HUES6 (cell line): ENCODE measurements around the gene AFG1L.
"Not testable (repeated sequence)": the region's sequence is repeated elsewhere in the genome, so short reads cannot be mapped to it uniquely, and the experiment has no call there.

Experiments
- H3K27ac ChIP-seq: 2 replicates; pipeline ENCODE4 v1.7.0; 2013; ENCODE audit warnings: low read depth, mild to moderate bottlenecking, low read length, inconsistent platforms
- H3K27me3 ChIP-seq: 2 replicates; pipeline ENCODE4 v1.6.1; 2013; ENCODE audit warnings: low read length; ENCODE audit not compliant: control insufficient read depth, insufficient read depth
- H3K36me3 ChIP-seq: 2 replicates; pipeline ENCODE4 v1.6.1; 2013; ENCODE audit warnings: low read length; ENCODE audit not compliant: control insufficient read depth, insufficient read depth
- H3K4me1 ChIP-seq: 2 replicates; pipeline ENCODE4 v1.6.1; 2013; ENCODE audit warnings: low read length; ENCODE audit not compliant: control insufficient read depth, insufficient read depth
- H3K4me3 ChIP-seq: 2 replicates; pipeline ENCODE4 v1.5.1; 2013; ENCODE audit warnings: low read depth, low read length
- H3K9ac ChIP-seq: one replicate; pipeline ENCODE4 v1.6.1; 2013; ENCODE audit warnings: mild to moderate bottlenecking, low read length
- H3K9me3 ChIP-seq: 2 replicates; pipeline ENCODE4 v1.6.1; 2013; ENCODE audit warnings: low read depth, low read length; ENCODE audit not compliant: control insufficient read depth, insufficient read depth

Gene AFG1L

GRCh38 chr6:108321253-108321747 is 26.4 kb downstream of the AFG1L start:
- Histone ChIP-seq H3K27me3 (no peaks in the 10 kb centered on the region), H3K9me3 (no peaks in the 10 kb centered on the region), H3K27ac (no peak overlapping the region), H3K4me1 (no peaks in the 10 kb centered on the region), H3K9ac (no peak overlapping the region), H3K4me3 (no peak overlapping the region), H3K36me3 (no peaks in the 10 kb centered on the region)

GRCh38 chr6:108322728-108323127 is 27.9 kb downstream of the AFG1L start:
- no peak overlapping the region for H3K27ac ChIP-seq
- no peaks in the 10 kb centered on the region for H3K9me3 ChIP-seq
- H3K36me3 ChIP-seq: peaks cover 4% of the 10 kb centered on the region; the same call in 1 of the 2 replicates
- H3K9ac ChIP-seq: no peak overlapping the region
- H3K4me1 ChIP-seq: no peaks in the 10 kb centered on the region
- no peak overlapping the region for H3K4me3 ChIP-seq
- no peaks in the 10 kb centered on the region for H3K27me3 ChIP-seq

DNA sequence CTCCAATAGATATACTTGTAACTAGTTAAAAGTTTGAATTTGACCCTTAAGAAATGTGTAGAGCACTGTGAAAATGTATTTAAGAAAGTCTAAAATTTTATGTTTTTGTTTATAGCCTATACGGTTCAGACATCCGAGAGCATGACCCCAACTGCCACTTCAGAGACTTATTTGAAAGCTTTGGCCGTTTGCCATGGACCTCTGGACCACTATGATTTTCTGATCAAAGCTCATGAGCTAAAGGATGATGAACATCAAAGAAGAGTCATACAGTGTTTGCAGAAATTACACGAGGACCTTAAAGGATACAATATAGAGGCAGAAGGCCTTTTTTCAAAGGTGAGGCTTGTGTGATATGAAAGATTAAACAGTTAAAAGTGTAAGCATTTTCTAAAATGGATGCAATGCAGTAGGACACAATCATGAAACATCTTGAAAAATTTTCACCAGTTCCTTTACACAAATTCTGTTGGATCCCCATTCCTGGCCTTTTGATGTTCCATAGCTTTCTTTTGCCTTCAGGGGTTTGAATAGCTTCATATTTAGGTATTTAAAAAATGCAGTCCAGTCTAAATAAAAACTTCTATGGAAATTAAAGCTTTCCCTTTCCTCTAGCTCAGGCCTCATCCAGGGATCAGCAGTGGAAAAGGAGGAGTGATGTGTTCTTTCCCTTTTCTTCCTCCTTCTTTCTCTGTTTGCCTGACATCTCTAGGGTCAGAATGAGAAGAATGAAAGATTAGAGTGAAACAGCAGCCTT is 29.0 kb downstream of the AFG1L start:
- Histone ChIP-seq H3K9ac (no peak overlapping the region), H3K4me3 (no peak overlapping the region), H3K27me3 (no peaks in the 10 kb centered on the region), H3K27ac (no peak overlapping the region), H3K9me3 (no peaks in the 10 kb centered on the region), H3K4me1 (no peaks in the 10 kb centered on the region), H3K36me3 (peaks cover 5% of the 10 kb centered on the region; the same call in 1 of the 2 replicates)

DNA sequence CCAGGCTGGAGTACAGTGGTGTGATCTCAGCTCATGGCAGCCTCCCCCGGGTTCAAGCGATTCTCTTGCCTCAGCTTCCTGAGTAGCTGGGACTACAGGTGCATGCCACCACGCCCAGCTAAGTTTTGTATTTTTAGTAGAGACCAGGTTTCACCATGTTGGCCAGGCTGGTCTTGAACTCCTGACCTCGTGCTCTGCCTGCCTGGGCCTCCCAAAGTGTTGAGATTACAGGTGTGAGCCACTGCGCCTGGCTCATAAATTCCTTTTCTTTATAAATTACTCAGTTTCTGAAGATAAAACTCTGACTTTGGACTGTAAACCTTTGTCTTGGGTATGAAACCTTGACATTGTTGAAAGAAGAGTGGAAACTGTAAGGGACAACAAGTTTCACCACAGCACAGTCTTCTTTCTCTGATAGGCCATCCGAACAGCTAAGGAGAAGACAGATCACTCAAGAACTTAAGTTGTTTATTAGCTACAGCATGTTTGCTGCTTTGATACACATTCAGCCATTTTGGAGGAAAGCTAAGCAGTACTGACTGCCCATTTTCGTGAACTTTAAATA is 35.4 kb downstream of the AFG1L start:
- not testable (repeated sequence) for H3K4me3 ChIP-seq, H3K4me1 ChIP-seq, H3K27ac ChIP-seq, H3K9me3 ChIP-seq, H3K36me3 ChIP-seq, H3K9ac ChIP-seq, H3K27me3 ChIP-seq

DNA sequence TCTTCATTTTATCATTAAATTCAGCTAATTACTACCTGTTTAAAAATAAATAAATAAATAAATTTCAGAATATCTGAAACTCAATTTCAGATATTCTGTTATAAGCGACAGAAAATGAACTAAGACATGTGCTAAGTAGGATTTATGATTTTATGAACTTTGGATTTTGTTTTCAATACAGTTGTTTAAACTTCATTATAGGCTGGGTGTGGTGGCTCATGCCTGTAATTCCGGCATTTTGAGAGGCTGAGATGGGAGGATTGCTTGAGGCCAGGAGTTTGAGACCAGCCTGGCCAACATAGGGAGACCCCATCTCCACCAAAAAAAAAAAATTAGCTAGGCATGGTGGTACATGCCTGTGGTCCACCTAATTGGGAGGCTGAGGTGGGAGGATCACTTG is 36.0 kb downstream of the AFG1L start:
- Histone ChIP-seq H3K27ac (no peak overlapping the region), H3K4me1 (no peaks in the 10 kb centered on the region), H3K27me3 (no peaks in the 10 kb centered on the region), H3K9me3 (no peaks in the 10 kb centered on the region), H3K36me3 (peaks cover 5% of the 10 kb centered on the region; the same call in 1 of the 2 replicates), H3K9ac (no peak overlapping the region), H3K4me3 (no peak overlapping the region)

- Histone ChIP-seq H3K27ac (no peak overlapping the region), H3K4me3 (no peak overlapping the region), H3K9ac (no peak overlapping the region), H3K9me3 (no peaks in the 10 kb centered on the region), H3K36me3 (peaks cover 5% of the 10 kb centered on the region; the same call in 1 of the 2 replicates), H3K4me1 (no peaks in the 10 kb centered on the region), H3K27me3 (no peaks in the 10 kb centered on the region)
These were observed 37.1 kb downstream of the AFG1L start for GRCh38 chr6:108331982-108332381.

- no peaks in the 10 kb centered on the region for H3K36me3 ChIP-seq
- H3K27me3 ChIP-seq: no peaks in the 10 kb centered on the region
- H3K9me3 ChIP-seq: no peaks in the 10 kb centered on the region
- H3K27ac ChIP-seq: no peak overlapping the region
- H3K4me1 ChIP-seq: no peaks in the 10 kb centered on the region
- H3K9ac ChIP-seq: no peak overlapping the region
- no peak overlapping the region for H3K4me3 ChIP-seq
These were observed 42.1 kb downstream of the AFG1L start for GRCh38 chr6:108336971-108337370.

DNA sequence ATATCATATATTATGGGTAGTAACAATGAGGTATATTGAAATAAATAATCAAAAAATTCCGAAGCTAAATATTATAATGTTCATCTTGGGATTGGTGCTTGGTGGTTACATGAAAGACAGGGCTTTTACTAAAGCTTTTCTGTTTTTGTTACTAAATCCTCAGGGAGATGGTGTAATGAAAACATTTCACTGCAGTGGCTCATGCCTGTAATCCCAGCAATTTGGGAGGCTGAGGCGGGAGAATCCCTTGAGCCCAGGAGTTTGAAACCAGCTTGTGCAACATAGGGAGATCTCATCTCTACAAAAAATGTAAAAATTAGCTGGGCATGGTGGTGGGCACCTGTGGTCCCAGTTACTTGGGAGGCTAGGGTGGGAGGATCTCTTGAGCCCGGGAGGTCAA is 42.9 kb downstream of the AFG1L start:
- Histone ChIP-seq H3K27ac (no peak overlapping the region), H3K9ac (no peak overlapping the region), H3K4me1 (no peaks in the 10 kb centered on the region), H3K9me3 (no peaks in the 10 kb centered on the region), H3K36me3 (no peaks in the 10 kb centered on the region), H3K27me3 (no peaks in the 10 kb centered on the region), H3K4me3 (no peak overlapping the region)

- H3K27ac ChIP-seq: no peak overlapping the region
- no peak overlapping the region for H3K4me3 ChIP-seq
- no peaks in the 10 kb centered on the region for H3K9me3 ChIP-seq
- no peaks in the 10 kb centered on the region for H3K36me3 ChIP-seq
- no peaks in the 10 kb centered on the region for H3K4me1 ChIP-seq
- H3K9ac ChIP-seq: no peak overlapping the region
- H3K27me3 ChIP-seq: no peaks in the 10 kb centered on the region
These were observed 46.5 kb downstream of the AFG1L start for GRCh38 chr6:108341372-108341771.

DNA sequence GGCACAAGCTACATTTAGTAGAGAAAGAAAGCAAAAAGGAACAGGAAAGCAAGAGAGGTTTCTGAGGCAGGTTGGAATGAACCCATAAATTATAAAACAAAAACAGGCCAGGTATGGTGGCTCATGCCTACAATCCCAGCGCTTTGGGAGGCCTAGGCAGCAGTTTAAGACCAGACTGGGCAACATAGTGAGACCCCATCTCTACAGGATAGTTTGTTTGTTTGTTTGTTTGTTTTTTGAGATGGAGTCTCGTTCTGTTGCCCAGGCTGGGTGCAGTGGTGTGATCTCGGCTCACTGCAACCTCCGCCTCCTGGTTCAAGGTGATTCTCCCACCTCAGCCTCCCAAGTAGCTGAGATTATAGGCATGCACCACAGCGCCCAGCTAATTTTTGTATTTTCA is 49.0 kb downstream of the AFG1L start:
- no peaks in the 10 kb centered on the region for H3K36me3 ChIP-seq
- no peaks in the 10 kb centered on the region for H3K27me3 ChIP-seq
- H3K4me3 ChIP-seq: no peak overlapping the region
- H3K9me3 ChIP-seq: no peaks in the 10 kb centered on the region
- no peak overlapping the region for H3K27ac ChIP-seq
- no peaks in the 10 kb centered on the region for H3K4me1 ChIP-seq
- no peak overlapping the region for H3K9ac ChIP-seq

DNA sequence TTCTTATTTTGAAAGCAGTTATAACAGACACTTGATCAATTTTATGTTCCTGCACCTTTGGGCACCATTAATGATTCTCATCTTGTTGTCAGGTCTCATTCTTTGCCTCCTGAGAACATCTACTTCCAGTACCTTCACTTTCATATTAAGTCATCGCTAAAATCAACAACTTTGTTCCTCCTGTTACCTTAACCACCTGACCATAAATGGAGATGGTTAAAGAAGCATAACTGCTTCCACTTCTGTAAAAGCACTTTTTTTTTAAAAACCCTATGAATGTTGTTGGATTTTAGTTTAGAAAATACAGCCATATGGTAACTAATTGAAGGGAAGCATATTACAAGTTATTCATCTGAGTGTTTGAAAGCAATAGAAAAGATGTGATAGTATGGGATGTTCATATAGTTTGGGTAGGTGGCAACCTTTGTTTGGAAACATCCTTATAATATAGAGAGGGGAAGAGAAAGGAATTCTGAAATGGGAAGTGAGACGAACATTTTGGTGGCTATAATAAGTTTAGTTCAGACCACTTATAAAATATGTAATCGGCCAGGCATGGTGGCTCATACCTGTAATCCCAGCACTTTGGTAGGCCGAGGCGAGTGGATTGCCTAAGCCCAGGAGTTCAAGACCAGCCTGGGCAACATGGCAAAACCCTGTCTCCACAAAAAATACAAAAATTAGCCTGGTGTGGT is 53.9 kb downstream of the AFG1L start:
- Histone ChIP-seq H3K27ac (no peak overlapping the region), H3K9me3 (no peaks in the 10 kb centered on the region), H3K4me3 (no peak overlapping the region), H3K9ac (no peak overlapping the region), H3K36me3 (no peaks in the 10 kb centered on the region), H3K27me3 (no peaks in the 10 kb centered on the region), H3K4me1 (no peaks in the 10 kb centered on the region)
